Colonic mucosa (tissue), 4 donors: Measurements from ENCODE around the gene UNC13A. TPM values are rescaled to one million over a fixed set of nuclear protein-coding genes. Genes with fewer than 3 reads are reported as not detected.
"Not testable (repeated sequence)": the region's sequence is repeated elsewhere in the genome, so short reads cannot be mapped to it uniquely, and the experiment has no call there.

Experiments used
- DNase-seq: peaks from one replicate; pipeline ENCODE4 v3.0.0-alpha.2; 2020
- H3K27ac ChIP-seq: fragments of 200-600 bp; one replicate; pipeline ENCODE4 v1.8.0; 2021
- H3K27me3 ChIP-seq: fragments of 200-600 bp; one replicate; pipeline ENCODE4 v1.8.0; 2021
- H3K36me3 ChIP-seq: fragments of 200-600 bp; one replicate; pipeline ENCODE4 v1.8.0; 2021
- H3K4me1 ChIP-seq: fragments of 200-600 bp; one replicate; pipeline ENCODE4 v1.8.0; 2021; ENCODE audit warnings: mild to moderate bottlenecking
- H3K4me3 ChIP-seq: fragments of 200-600 bp; one replicate; pipeline ENCODE4 v1.8.0; 2021
- H3K9ac ChIP-seq, 2 donors: one replicate each; pipeline ENCODE4 v1.7.0; 2013; ENCODE audit warnings: control low read depth in 2 of 2, low read depth in 2 of 2, low read length in 2 of 2
- H3K9me3 ChIP-seq: fragments of 200-600 bp; one replicate; pipeline ENCODE4 v1.8.0; 2021
- intact Hi-C: fragments of 100-400 bp; cut with DNase I; formaldehyde crosslinking; loops from one replicate; pipeline ENCODE4 v1.14.1; 2022
- total RNA-seq, 2 donors: library from RNA; stranded (reverse); fragmentation: NEBNext Ultra II Directional in 1 of 2; extraction: Animal tissue kit (Norgen Biotek cat#: 25700) in 1 of 2; gene quantifications; one replicate each; pipeline ENCODE4 v1.2.1, GENCODE V29; 2021
- TF ChIP-seq, protein P1 (sequence below): fragments of 200-600 bp; IDR thresholded peaks from one replicate; pipeline ENCODE4 v1.8.0; 2022; ENCODE audit warnings: antibody characterized with exemption, mild to moderate bottlenecking
- donor health status: healthy.
- donor health status: DM: no; HTN: no; CAD: no.
- donor health status: DM: no; HTN: no; CAD: no.

Gene UNC13A
- total RNA-seq, 2 donors from 2014 or later = 0.29 to 0.62 TPM

DNA sequence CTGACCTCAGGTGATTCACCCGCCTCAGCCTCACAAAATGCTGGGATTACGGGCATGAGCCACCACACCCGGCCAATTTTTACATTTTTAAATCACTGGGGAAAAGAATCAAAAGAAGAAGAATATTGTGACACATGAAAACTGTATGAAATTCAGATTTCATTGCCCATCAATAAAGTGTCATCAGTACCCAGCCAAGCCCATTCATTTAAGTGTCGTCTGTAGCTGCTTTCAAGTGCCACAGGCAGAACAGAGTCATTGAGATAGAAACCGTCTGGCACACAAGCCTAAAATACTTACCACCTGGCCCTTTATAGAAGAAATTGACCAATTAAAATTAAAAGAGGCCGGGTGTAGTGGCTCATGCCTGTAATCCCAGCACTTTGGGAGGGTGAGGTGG lies 117.4 kb downstream of the UNC13A start:
- no peak for DNase-seq
- intact Hi-C loops = no loop called here
- H3K9me3 ChIP-seq = no peaks in the 10 kb centered on the region
- H3K27ac ChIP-seq = no peak overlapping the region
- H3K9ac ChIP-seq = no peak overlapping the region
- H3K36me3 ChIP-seq = peaks cover 18% of the 10 kb centered on the region
- no peaks in the 10 kb centered on the region for H3K27me3 ChIP-seq
- no peaks in the 10 kb centered on the region for H3K4me1 ChIP-seq
- TF ChIP-seq, protein P1, sequence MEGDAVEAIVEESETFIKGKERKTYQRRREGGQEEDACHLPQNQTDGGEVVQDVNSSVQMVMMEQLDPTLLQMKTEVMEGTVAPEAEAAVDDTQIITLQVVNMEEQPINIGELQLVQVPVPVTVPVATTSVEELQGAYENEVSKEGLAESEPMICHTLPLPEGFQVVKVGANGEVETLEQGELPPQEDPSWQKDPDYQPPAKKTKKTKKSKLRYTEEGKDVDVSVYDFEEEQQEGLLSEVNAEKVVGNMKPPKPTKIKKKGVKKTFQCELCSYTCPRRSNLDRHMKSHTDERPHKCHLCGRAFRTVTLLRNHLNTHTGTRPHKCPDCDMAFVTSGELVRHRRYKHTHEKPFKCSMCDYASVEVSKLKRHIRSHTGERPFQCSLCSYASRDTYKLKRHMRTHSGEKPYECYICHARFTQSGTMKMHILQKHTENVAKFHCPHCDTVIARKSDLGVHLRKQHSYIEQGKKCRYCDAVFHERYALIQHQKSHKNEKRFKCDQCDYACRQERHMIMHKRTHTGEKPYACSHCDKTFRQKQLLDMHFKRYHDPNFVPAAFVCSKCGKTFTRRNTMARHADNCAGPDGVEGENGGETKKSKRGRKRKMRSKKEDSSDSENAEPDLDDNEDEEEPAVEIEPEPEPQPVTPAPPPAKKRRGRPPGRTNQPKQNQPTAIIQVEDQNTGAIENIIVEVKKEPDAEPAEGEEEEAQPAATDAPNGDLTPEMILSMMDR = no peak
- no peak overlapping the region for H3K4me3 ChIP-seq

GRCh38 chr19:17570291-17570690 lies 117.9 kb downstream of the UNC13A start:
- H3K27ac ChIP-seq, H3K4me3 ChIP-seq, H3K9ac ChIP-seq, H3K4me1 ChIP-seq, DNase-seq, intact Hi-C loops, H3K27me3 ChIP-seq, H3K9me3 ChIP-seq: not testable (repeated sequence)
- H3K36me3 ChIP-seq = peaks cover 18% of the 10 kb centered on the region

GRCh38 chr19:17567940-17568339 lies 120.2 kb downstream of the UNC13A start:
- H3K36me3 ChIP-seq = peaks cover 18% of the 10 kb centered on the region

DNA sequence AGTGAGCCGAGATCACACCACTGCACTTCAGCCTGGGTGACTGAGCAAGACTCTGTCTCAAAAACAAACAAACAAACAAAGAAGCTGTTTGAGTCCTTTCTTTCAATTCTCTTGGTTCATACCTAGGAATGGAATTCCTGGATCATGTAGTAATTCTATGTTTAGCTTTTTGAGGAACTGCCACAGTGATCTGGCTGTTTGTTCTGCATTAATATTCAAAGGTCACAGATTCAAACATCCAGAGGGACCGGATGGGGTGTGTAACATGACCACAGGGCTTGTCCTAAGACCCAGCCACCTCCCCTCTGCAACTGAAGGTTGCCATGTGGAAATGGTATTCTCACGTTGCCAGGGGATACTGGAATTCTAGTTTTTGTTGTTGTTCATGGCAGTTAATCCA lies 122.5 kb downstream of the UNC13A start:
- intact Hi-C loops = no loop called here
- Histone ChIP-seq H3K4me3 (no peak overlapping the region), H3K9me3 (no peaks in the 10 kb centered on the region), H3K4me1 (no peaks in the 10 kb centered on the region), H3K9ac (no peak overlapping the region), H3K36me3 (peaks cover 17% of the 10 kb centered on the region), H3K27me3 (no peaks in the 10 kb centered on the region), H3K27ac (no peak overlapping the region)
- TF ChIP-seq, protein P1 = no peak
- no peak for DNase-seq

More at GRCh38 chr19:17567940-17568339, 120.2 kb downstream of the UNC13A start:
- no peak for DNase-seq
- no peak overlapping the region for H3K4me3 ChIP-seq
- H3K27ac ChIP-seq = no peak overlapping the region
- no peaks in the 10 kb centered on the region for H3K4me1 ChIP-seq
- TF ChIP-seq, protein P1 = no peak
- intact Hi-C loops = no loop called here
- H3K27me3 ChIP-seq = no peaks in the 10 kb centered on the region
- H3K9ac ChIP-seq = no peak overlapping the region
- no peaks in the 10 kb centered on the region for H3K9me3 ChIP-seq

- Histone ChIP-seq H3K4me3 (no peak overlapping the region), H3K9ac (no peak overlapping the region), H3K4me1 (no peaks in the 10 kb centered on the region), H3K9me3 (no peaks in the 10 kb centered on the region), H3K36me3 (peaks cover 9% of the 10 kb centered on the region), H3K27ac (no peak overlapping the region), H3K27me3 (no peaks in the 10 kb centered on the region)
- intact Hi-C loops = no loop called here
- no peak for DNase-seq
- TF ChIP-seq, protein P1 = no peak
Observed at GRCh38 chr19:17564781-17565180, 123.4 kb downstream of the UNC13A start.

- Histone ChIP-seq H3K36me3 (no peaks in the 10 kb centered on the region), H3K4me3 (no peak overlapping the region), H3K4me1 (no peaks in the 10 kb centered on the region), H3K27me3 (no peaks in the 10 kb centered on the region), H3K27ac (no peak overlapping the region), H3K9me3 (no peaks in the 10 kb centered on the region), H3K9ac (no peak overlapping the region)
- TF ChIP-seq, protein P1 = no peak
- no peak for DNase-seq
- intact Hi-C loops = no loop called here
Observed at GRCh38 chr19:17562561-17562960, 125.6 kb downstream of the UNC13A start.
